RWPE1 (cell line): Measurements from ENCODE around the gene TMEM182.

Experiments used
- CTCF ChIA-PET: fragments of 350-600 bp; sonication (Branson Sonifier 250); formaldehyde crosslinking; extraction: SDS; loops from one replicate; lab custom pipeline; 2021; lab: Yijun Ruan, JAX
- POLR2A ChIA-PET: fragments of 400-600 bp; formaldehyde crosslinking; extraction: SDS; loops from one replicate; lab custom pipeline; 2020; ENCODE audit warnings: antibody characterized with exemption; ENCODE audit not compliant: low non-redundant PET; lab: Yijun Ruan, JAX
- DNase-seq: peaks from one replicate; pipeline ENCODE4 v3.0.0; 2012; ENCODE audit warnings: low spot score
- H3K27ac ChIP-seq: fragments of 450-650 bp; 2 replicates; pipeline ENCODE4 v1.5.1; 2017
- CTCF ChIP-seq: fragments of 450-650 bp; conservative IDR thresholded peaks from 2 replicates; pipeline ENCODE4 v1.5.1; 2017; ENCODE audit warnings: low read depth, mild to moderate bottlenecking

Gene TMEM182

GRCh38 chr2:102809291-102810189 lies 47.7 kb downstream of the TMEM182 start:
- no peak for DNase-seq
- ChIA-PET CTCF (interaction anchor here (0.5 to 0.7 kb wide), 2 partner anchors 9 to 20 kb away, joined by 3 read pairs; no protein-coding TSS in a partner anchor), POLR2A (no interaction called here)
- no peak overlapping the region for H3K27ac ChIP-seq
- no peak for TF ChIP-seq CTCF

- no peak for DNase-seq
- POLR2A ChIA-PET: no interaction called here
- no peak for TF ChIP-seq CTCF
- H3K27ac ChIP-seq: no peak overlapping the region
- CTCF ChIA-PET: no interaction called here
These were observed 53.5 kb downstream of the TMEM182 start for GRCh38 chr2:102815285-102815684.

GRCh38 chr2:102826904-102827303 lies 65.1 kb downstream of the TMEM182 start:
- POLR2A ChIA-PET: no interaction called here
- TF ChIP-seq CTCF: no peak
- no peak overlapping the region for H3K27ac ChIP-seq
- no peak for DNase-seq
- CTCF ChIA-PET: no interaction called here

GRCh38 chr2:102832789-102833188 lies 71.0 kb downstream of the TMEM182 start:
- DNase-seq: no peak
- no peak for TF ChIP-seq CTCF
- H3K27ac ChIP-seq: no peak overlapping the region
- CTCF ChIA-PET: no interaction called here
- POLR2A ChIA-PET: no interaction called here

- POLR2A ChIA-PET: no interaction called here
- no peak overlapping the region for H3K27ac ChIP-seq
- TF ChIP-seq CTCF: no peak
- CTCF ChIA-PET: no interaction called here
- DNase-seq: no peak
These were observed 72.9 kb downstream of the TMEM182 start for GRCh38 chr2:102834523-102835273.

GRCh38 chr2:102837626-102838198 lies 75.9 kb downstream of the TMEM182 start:
- H3K27ac ChIP-seq: no peak overlapping the region
- POLR2A ChIA-PET: no interaction called here
- TF ChIP-seq CTCF: no peak
- no peak for DNase-seq
- CTCF ChIA-PET: interaction anchor here (0.6 kb wide), 2 partner anchors 34 to 85 kb away, joined by 3 read pairs; no protein-coding TSS in a partner anchor
